Keratinocyte (primary cell): Measurements from ENCODE around the gene CCDC149. TPM values are rescaled to one million over a fixed set of nuclear protein-coding genes. Genes with fewer than 3 reads are reported as not detected.

ENCODE experiments used
- DNase-seq: peaks from one replicate; pipeline ENCODE4 v3.0.0-alpha.2; 2011; ENCODE audit warnings: low read depth, missing footprints, low spot score
- FAIRE-seq: peaks from 2 replicates; lab custom pipeline; 2011; peaks lifted over from hg19 to GRCh38; lab: Jason Lieb, UNC
- H2AFZ ChIP-seq: 2 replicates; pipeline ENCODE4 v1.6.0; 2012; ENCODE audit warnings: low read length, control low read depth, inconsistent platforms; ENCODE audit not compliant: control insufficient read depth
- H3K27ac ChIP-seq: 2 replicates; pipeline ENCODE4 v1.5.1; 2011; ENCODE audit warnings: low read length; ENCODE audit not compliant: control insufficient read depth, insufficient read depth
- H3K27me3 ChIP-seq: 3 replicates; pipeline ENCODE4 v1.6.0; 2011; ENCODE audit warnings: low read length; ENCODE audit not compliant: control insufficient read depth, insufficient read depth; ENCODE audit errors: extremely low read depth
- H3K36me3 ChIP-seq, 2 experiments: 2 replicates in 1 of 2; 3 replicates in 1 of 2; pipeline ENCODE4 v1.5.1; 2011; ENCODE audit warnings: low read length in 2 of 2, mild to moderate bottlenecking in 1 of 2; ENCODE audit not compliant: control insufficient read depth in 2 of 2, insufficient read depth in 2 of 2; ENCODE audit errors: extremely low read depth in 1 of 2
- H3K4me1 ChIP-seq: 3 replicates; pipeline ENCODE4 v1.5.1; 2011; ENCODE audit warnings: low read length; ENCODE audit not compliant: control insufficient read depth, insufficient read depth; ENCODE audit errors: extremely low read depth
- H3K4me2 ChIP-seq: 3 replicates; pipeline ENCODE4 v1.6.0; 2011; ENCODE audit warnings: low read depth, low read length; ENCODE audit not compliant: control insufficient read depth, insufficient read depth; ENCODE audit errors: extremely low read depth
- H3K4me3 ChIP-seq, 3 experiments: fragments of 200-600 bp in 1 of 3; sonication (generic) in 1 of 3; 2 replicates in 2 of 3; 3 replicates in 1 of 3; pipeline ENCODE4 v1.5.1; 2011 to 2016; ENCODE audit warnings: low read length in 3 of 3, mild to moderate bottlenecking in 3 of 3, control low read depth in 2 of 3, inconsistent platforms in 1 of 3, low read depth in 1 of 3, mixed read lengths in 1 of 3, mixed run types in 1 of 3, moderate library complexity in 1 of 3; ENCODE audit not compliant: control insufficient read depth in 2 of 3, insufficient read depth in 2 of 3; ENCODE audit errors: extremely low read depth in 1 of 3
- H3K79me2 ChIP-seq: 2 replicates; pipeline ENCODE4 v1.6.0; 2012; ENCODE audit warnings: low read length; ENCODE audit not compliant: control insufficient read depth, insufficient read depth
- H3K9ac ChIP-seq: 3 replicates; pipeline ENCODE4 v1.6.0; 2011; ENCODE audit warnings: low read length; ENCODE audit not compliant: control insufficient read depth, insufficient read depth; ENCODE audit errors: extremely low read depth
- H3K9me1 ChIP-seq: 3 replicates; pipeline ENCODE4 v1.6.0; 2011; ENCODE audit warnings: low read length; ENCODE audit not compliant: control insufficient read depth, insufficient read depth; ENCODE audit errors: extremely low read depth
- H3K9me3 ChIP-seq: 2 replicates; pipeline ENCODE4 v1.5.1; 2012; ENCODE audit warnings: low read depth, low read length; ENCODE audit not compliant: control insufficient read depth
- H4K20me1 ChIP-seq: 3 replicates; pipeline ENCODE4 v1.6.0; 2011; ENCODE audit warnings: low read length; ENCODE audit not compliant: control insufficient read depth, insufficient read depth; ENCODE audit errors: extremely low read depth
- CTCF ChIP-seq, 3 experiments: IDR thresholded peaks in 1 of 3; conservative IDR thresholded peaks in 1 of 3; optimal IDR thresholded peaks in 1 of 3; 2 replicates in 2 of 3; 3 replicates in 1 of 3; pipeline versions ENCODE3 to v1.5.1; 2011; ENCODE audit warnings: low read length in 3 of 3, mild to moderate bottlenecking in 3 of 3, moderate library complexity in 2 of 3, control low read depth in 1 of 3, inconsistent platforms in 1 of 3; ENCODE audit not compliant: insufficient read depth in 2 of 3; ENCODE audit errors: extremely low read depth in 1 of 3
- EZH2 ChIP-seq: IDR thresholded peaks from one replicate; pipeline ENCODE4 v1.6.1; 2012; ENCODE audit warnings: inconsistent platforms, mild to moderate bottlenecking, low read length, moderate library complexity
- dilution Hi-C: fragments of 300-500 bp; cut with MboI; formaldehyde crosslinking; loops from one replicate; pipeline ENCODE4 v1.7.0; 2020; ENCODE audit warnings: low sequenced_read_pairs; ENCODE audit not compliant: extremely low pct_ligation_motif_present
- polyA plus RNA-seq, 5 experiments: library from polyadenylated mRNA; depleted of rRNA in 3 of 5; stranded (reverse) in 3 of 5; stranded (forward) in 1 of 5; unstranded in 1 of 5; fragments of >200 nt; gene quantifications; 1 replicate in 1 of 5; 2 replicates in 3 of 5; 3 replicates in 1 of 5; pipeline versions ENCODE4 v1.2.1 to v1.2.3, GENCODE V29; 2011 to 2012; ENCODE audit warnings: missing spikeins in 2 of 5, low read depth in 1 of 5, low replicate concordance in 1 of 5

Gene CCDC149
- polyA plus RNA-seq, 1 donor (not counting 4 experiments of a cell fraction or from before 2014, with no cell fraction given): 2.1 TPM

GRCh38 chr4:24920008-24920407 is 7.2 kb upstream of the CCDC149 start:
- FAIRE-seq (no peak), DNase-seq (no peak)
- no peaks in the 10 kb centered on the region for H3K9me3 ChIP-seq
- dilution Hi-C loops: no loop called here
- no peaks in the 10 kb centered on the region for H3K9me1 ChIP-seq
- H3K79me2 ChIP-seq: no peaks in the 10 kb centered on the region
- no peaks in the 10 kb centered on the region for H3K4me1 ChIP-seq
- no peak overlapping the region for H3K9ac ChIP-seq
- H4K20me1 ChIP-seq: no peaks in the 10 kb centered on the region
- no peak overlapping the region for H3K27ac ChIP-seq
- H2AFZ ChIP-seq: no peak overlapping the region
- no peaks in the 10 kb centered on the region for H3K27me3 ChIP-seq
- H3K36me3 ChIP-seq: no peaks in the 10 kb centered on the region
- TF ChIP-seq EZH2 (no peak), CTCF (optimal IDR thresholded peaks at IDR 0.05 in 1 of 3, IDR thresholded peaks at IDR 0.05 in 1 of 3, conservative IDR thresholded peaks at IDR 0.05 in 1 of 3; ENCODE audit: extremely low read depth in 1 of 3, insufficient read depth in 2 of 3, low read length in 3 of 3) (no peak)
- no peak overlapping the region for H3K4me2 ChIP-seq
- no peak overlapping the region for H3K4me3 ChIP-seq

- Histone ChIP-seq H3K9me3 (no peaks in the 10 kb centered on the region), H3K9me1 (no peaks in the 10 kb centered on the region), H3K36me3 (no peaks in the 10 kb centered on the region), H3K9ac (no peak overlapping the region), H3K27me3 (no peaks in the 10 kb centered on the region), H4K20me1 (no peaks in the 10 kb centered on the region), H2AFZ (no peak overlapping the region), H3K4me3 (no peak overlapping the region), H3K27ac (no peak overlapping the region), H3K4me2 (no peak overlapping the region), H3K79me2 (no peaks in the 10 kb centered on the region), H3K4me1 (no peaks in the 10 kb centered on the region)
- no peak for DNase-seq
- dilution Hi-C loops: no loop called here
- FAIRE-seq: no peak
- TF ChIP-seq CTCF (optimal IDR thresholded peaks at IDR 0.05 in 1 of 3, IDR thresholded peaks at IDR 0.05 in 1 of 3, conservative IDR thresholded peaks at IDR 0.05 in 1 of 3; ENCODE audit: extremely low read depth in 1 of 3, insufficient read depth in 2 of 3, low read length in 3 of 3) (no peak), EZH2 (no peak)
Observed at GRCh38 chr4:24917076-24917856, 4.4 kb upstream of the CCDC149 start.
